SK-N-SH treated with all-trans-retinoic acid at 6 μM for 48 hours (cell line): ENCODE results near the gene KHDRBS2.

ENCODE experiments used
- ATAC-seq: fragments of 200-7000 bp; cut with Tn5 transposase; 3 replicates; pipeline ENCODE4 v1.9.1; 2020; ENCODE audit warnings: mild to moderate bottlenecking, moderate library complexity
- ARNTL ChIP-seq: fragments of 450-650 bp; formaldehyde crosslinking; IDR thresholded peaks from 2 replicates; pipeline ENCODE4 v1.5.0; 2020; ENCODE audit warnings: low read depth, mild to moderate bottlenecking, moderate library complexity, borderline replicate concordance
- BACH2 ChIP-seq: fragments of 250-450 bp; sonication (Bioruptor Pico); IDR thresholded peaks from 2 replicates; pipeline ENCODE4 v1.9.0; 2021; ENCODE audit warnings: mild to moderate bottlenecking, borderline replicate concordance
- CSDC2 ChIP-seq: fragments of 250-450 bp; sonication (Bioruptor Pico); IDR thresholded peaks from 2 replicates; pipeline ENCODE4 v1.5.0; 2020; ENCODE audit warnings: mild to moderate bottlenecking, moderate library complexity
- ISL1 ChIP-seq: fragments of 250-450 bp; sonication (Bioruptor Pico); IDR thresholded peaks from 2 replicates; pipeline ENCODE4 v2.1.2; 2022; ENCODE audit warnings: mild to moderate bottlenecking, moderate library complexity
- OSR1 ChIP-seq: fragments of 250-450 bp; sonication (Bioruptor Pico); IDR thresholded peaks from 2 replicates; pipeline ENCODE4 v1.8.0; 2022; ENCODE audit warnings: moderate library complexity, mild to moderate bottlenecking, inconsistent platforms
- PATZ1 ChIP-seq: fragments of 250-450 bp; sonication (Bioruptor Pico); IDR thresholded peaks from 2 replicates; pipeline ENCODE4 v1.8.0; 2020; ENCODE audit warnings: mild to moderate bottlenecking, moderate library complexity, borderline replicate concordance
- POU6F1 ChIP-seq: fragments of 250-450 bp; sonication (Bioruptor Pico); IDR thresholded peaks from 2 replicates; pipeline ENCODE4 v1.8.0; 2021; ENCODE audit warnings: low read depth, mild to moderate bottlenecking, moderate library complexity, borderline replicate concordance
- PPARA ChIP-seq: fragments of 250-450 bp; sonication (Bioruptor Pico); IDR thresholded peaks from 2 replicates; pipeline ENCODE4 v1.5.0; 2020; ENCODE audit warnings: mild to moderate bottlenecking, borderline replicate concordance
- RARB ChIP-seq: fragments of 250-450 bp; sonication (Bioruptor Pico); IDR thresholded peaks from 2 replicates; pipeline ENCODE4 v1.8.0; 2021; ENCODE audit warnings: mild to moderate bottlenecking, moderate library complexity
- SNAI2 ChIP-seq: fragments of 250-450 bp; sonication (Bioruptor Pico); IDR thresholded peaks from 2 replicates; pipeline ENCODE4 v1.5.0; 2020; ENCODE audit warnings: mild to moderate bottlenecking, moderate library complexity
- TCF4 ChIP-seq: fragments of 250-450 bp; sonication (Bioruptor Pico); IDR thresholded peaks from 2 replicates; pipeline ENCODE4 v1.8.0; 2021; ENCODE audit warnings: mild to moderate bottlenecking, moderate library complexity, borderline replicate concordance
- TOX ChIP-seq: fragments of 250-450 bp; sonication (Bioruptor Pico); IDR thresholded peaks from 2 replicates; pipeline ENCODE4 v1.8.0; 2021; ENCODE audit warnings: mild to moderate bottlenecking, moderate library complexity, borderline replicate concordance
- TSHZ2 ChIP-seq: fragments of 250-450 bp; sonication (Bioruptor Pico); IDR thresholded peaks from 2 replicates; pipeline ENCODE4 v1.5.0; 2020; ENCODE audit warnings: mild to moderate bottlenecking, moderate library complexity
- ZC3H10 ChIP-seq: fragments of 250-450 bp; sonication (Bioruptor Pico); IDR thresholded peaks from 2 replicates; pipeline ENCODE4 v1.5.1; 2021; ENCODE audit warnings: mild to moderate bottlenecking, moderate library complexity
- ZFP3 ChIP-seq: fragments of 250-450 bp; sonication (Bioruptor Pico); IDR thresholded peaks from 2 replicates; pipeline ENCODE4 v1.5.0; 2020; ENCODE audit warnings: mild to moderate bottlenecking, moderate library complexity
- ZFP30 ChIP-seq: fragments of 450-650 bp; formaldehyde crosslinking; IDR thresholded peaks from 2 replicates; pipeline ENCODE4 v1.5.0; 2022; ENCODE audit warnings: mild to moderate bottlenecking, moderate library complexity
- ZNF565 ChIP-seq: fragments of 450-650 bp; formaldehyde crosslinking; conservative IDR thresholded peaks from 2 replicates; pipeline ENCODE4 v1.5.0; 2020; ENCODE audit warnings: low read depth, mild to moderate bottlenecking, moderate library complexity
- ZNF70 ChIP-seq: fragments of 450-650 bp; formaldehyde crosslinking; IDR thresholded peaks from 2 replicates; pipeline ENCODE4 v1.5.0; 2020; ENCODE audit warnings: mild to moderate bottlenecking, moderate library complexity
- ZNF8 ChIP-seq: fragments of 450-650 bp; formaldehyde crosslinking; IDR thresholded peaks from 2 replicates; pipeline ENCODE4 v1.5.0; 2020; ENCODE audit warnings: mild to moderate bottlenecking, moderate library complexity
- TF ChIP-seq, protein P1 (sequence below): fragments of 250-450 bp; sonication (Bioruptor Pico); IDR thresholded peaks from 2 replicates; pipeline ENCODE4 v1.5.1; 2021; ENCODE audit warnings: mild to moderate bottlenecking, moderate library complexity
- TF ChIP-seq, protein P2 (sequence below): fragments of 250-450 bp; sonication (Bioruptor Pico); IDR thresholded peaks from 2 replicates; pipeline ENCODE4 v1.5.1; 2020; ENCODE audit warnings: low read depth, mild to moderate bottlenecking, moderate library complexity

The KHDRBS2 gene

DNA sequence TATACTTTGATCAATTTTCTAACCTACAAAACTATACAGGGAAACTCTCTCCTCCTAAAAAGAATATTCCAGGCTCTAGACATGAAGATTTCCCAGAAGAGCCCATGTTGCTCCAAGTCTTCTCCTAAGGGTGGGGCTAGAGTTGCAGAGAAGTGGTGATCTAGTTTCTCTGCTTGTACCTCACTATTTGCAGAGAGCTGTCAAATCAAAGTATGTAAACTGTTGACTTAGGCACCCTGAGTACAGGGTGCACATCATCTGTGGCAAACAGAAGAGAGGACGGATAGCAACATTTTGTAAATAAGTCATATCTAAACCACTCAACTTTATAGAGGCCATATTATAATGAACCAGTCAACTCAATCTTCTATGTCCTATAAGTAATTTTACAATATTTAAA is 250.1 kb downstream of the KHDRBS2 start:
- TF ChIP-seq POU6F1 (CRISPR knock-in tag) = no peak
- TF ChIP-seq, protein P1, sequence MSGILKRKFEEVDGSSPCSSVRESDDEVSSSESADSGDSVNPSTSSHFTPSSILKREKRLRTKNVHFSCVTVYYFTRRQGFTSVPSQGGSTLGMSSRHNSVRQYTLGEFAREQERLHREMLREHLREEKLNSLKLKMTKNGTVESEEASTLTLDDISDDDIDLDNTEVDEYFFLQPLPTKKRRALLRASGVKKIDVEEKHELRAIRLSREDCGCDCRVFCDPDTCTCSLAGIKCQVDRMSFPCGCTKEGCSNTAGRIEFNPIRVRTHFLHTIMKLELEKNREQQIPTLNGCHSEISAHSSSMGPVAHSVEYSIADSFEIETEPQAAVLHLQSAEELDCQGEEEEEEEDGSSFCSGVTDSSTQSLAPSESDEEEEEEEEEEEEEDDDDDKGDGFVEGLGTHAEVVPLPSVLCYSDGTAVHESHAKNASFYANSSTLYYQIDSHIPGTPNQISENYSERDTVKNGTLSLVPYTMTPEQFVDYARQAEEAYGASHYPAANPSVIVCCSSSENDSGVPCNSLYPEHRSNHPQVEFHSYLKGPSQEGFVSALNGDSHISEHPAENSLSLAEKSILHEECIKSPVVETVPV (CRISPR knock-in tag) = no peak
- TF ChIP-seq ARNTL = no peak
- no peak for TF ChIP-seq BACH2
- TF ChIP-seq ZNF565 = no peak
- no peak for TF ChIP-seq TOX
- no peak for TF ChIP-seq ZNF70
- no peak for TF ChIP-seq ZFP30
- TF ChIP-seq OSR1 = no peak
- TF ChIP-seq, protein P2, sequence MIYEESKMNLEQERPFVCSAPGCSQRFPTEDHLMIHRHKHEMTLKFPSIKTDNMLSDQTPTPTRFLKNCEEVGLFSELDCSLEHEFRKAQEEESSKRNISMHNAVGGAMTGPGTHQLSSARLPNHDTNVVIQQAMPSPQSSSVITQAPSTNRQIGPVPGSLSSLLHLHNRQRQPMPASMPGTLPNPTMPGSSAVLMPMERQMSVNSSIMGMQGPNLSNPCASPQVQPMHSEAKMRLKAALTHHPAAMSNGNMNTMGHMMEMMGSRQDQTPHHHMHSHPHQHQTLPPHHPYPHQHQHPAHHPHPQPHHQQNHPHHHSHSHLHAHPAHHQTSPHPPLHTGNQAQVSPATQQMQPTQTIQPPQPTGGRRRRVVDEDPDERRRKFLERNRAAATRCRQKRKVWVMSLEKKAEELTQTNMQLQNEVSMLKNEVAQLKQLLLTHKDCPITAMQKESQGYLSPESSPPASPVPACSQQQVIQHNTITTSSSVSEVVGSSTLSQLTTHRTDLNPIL = no peak
- no peak for TF ChIP-seq TCF4 (CRISPR knock-in tag)
- no peak for TF ChIP-seq SNAI2 (CRISPR knock-in tag)
- TF ChIP-seq ZC3H10 (CRISPR knock-in tag) = no peak
- no peak for TF ChIP-seq ZNF8 (CRISPR knock-in tag)
- no peak for TF ChIP-seq CSDC2
- TF ChIP-seq ZFP3 (CRISPR knock-in tag) = no peak
- TF ChIP-seq RARB = no peak
- no peak for ATAC-seq

DNA sequence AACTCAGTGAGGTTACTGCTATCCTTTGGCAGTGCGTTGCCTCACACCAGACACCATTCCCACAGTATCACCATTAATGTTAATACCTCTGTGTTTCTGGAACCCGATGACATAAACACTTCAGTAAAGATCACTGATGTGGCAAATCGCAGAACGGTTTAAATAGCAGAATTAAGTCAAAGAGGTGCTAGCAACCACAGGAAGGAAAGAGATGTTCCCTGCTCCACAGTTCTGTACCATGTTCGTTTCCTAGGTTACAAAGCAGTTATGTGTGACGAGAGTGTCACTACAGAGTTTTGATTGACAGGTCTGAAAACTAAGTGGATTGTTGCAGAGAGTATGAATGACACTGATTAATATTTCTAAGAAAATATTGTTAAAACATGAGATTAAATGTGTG is 272.3 kb downstream of the KHDRBS2 start:
- no peak for ATAC-seq
- TF ChIP-seq PPARA (CRISPR knock-in tag) (no peak), ISL1 (CRISPR knock-in tag) (no peak), TCF4 (CRISPR knock-in tag) (no peak), PATZ1 (CRISPR knock-in tag) (no peak), SNAI2 (CRISPR knock-in tag) (no peak), ZFP3 (CRISPR knock-in tag) (no peak), TSHZ2 (CRISPR knock-in tag) (no peak), ZNF8 (CRISPR knock-in tag) (no peak), TOX (no peak), CSDC2 (no peak), POU6F1 (CRISPR knock-in tag) (no peak)
- TF ChIP-seq, protein P2 = no peak
